AG04449 (cell line): ENCODE data around the gene TOX2.

Experiments used
- CTCF ChIA-PET: fragments of 350-600 bp; formaldehyde crosslinking; extraction: SDS; loops from one replicate; lab custom pipeline; 2021; ENCODE audit warnings: antibody characterized with exemption; lab: Yijun Ruan, JAX
- POLR2A ChIA-PET: fragments of 400-600, 350-600 bp; formaldehyde crosslinking; extraction: SDS; loops from one replicate; lab custom pipeline; 2020; ENCODE audit warnings: antibody characterized with exemption, inconsistent platforms; lab: Yijun Ruan, JAX
- DNase-seq: peaks from one replicate; pipeline ENCODE4 v3.0.0-alpha.2; 2010; ENCODE audit warnings: low read depth, low spot score
- H3K4me3 ChIP-seq: 2 replicates; pipeline ENCODE4 v1.5.1; 2011; ENCODE audit warnings: low read depth, mild to moderate bottlenecking, control low read depth, low read length
- CTCF ChIP-seq: IDR thresholded peaks from one replicate; pipeline ENCODE4 v1.5.1; 2011; ENCODE audit warnings: mild to moderate bottlenecking, moderate library complexity, low read length, control low read depth, inconsistent platforms; ENCODE audit not compliant: insufficient read depth; ENCODE audit errors: missing control alignments

Gene TOX2

DNA sequence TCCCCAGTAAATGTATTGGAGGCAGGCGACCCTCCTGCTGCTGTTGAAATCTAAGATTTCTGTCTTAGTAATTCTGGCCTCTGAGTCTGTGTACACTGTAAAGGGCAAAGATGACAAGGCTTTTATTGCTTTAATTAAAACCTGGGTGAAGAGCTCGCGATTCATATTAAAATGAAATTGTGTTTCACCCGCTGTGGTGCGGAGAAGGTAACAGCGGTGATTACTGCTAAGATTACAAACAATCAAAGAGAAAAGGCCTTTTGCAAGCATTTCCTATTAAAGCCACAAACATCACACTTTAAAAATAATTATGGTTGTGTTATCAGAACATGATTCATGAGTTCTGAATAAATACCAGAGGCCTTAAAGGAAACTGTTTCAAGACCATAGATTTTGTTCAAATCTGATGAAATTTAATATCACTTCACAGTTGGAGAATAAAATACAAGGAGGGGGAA, 69.3 kb downstream of the TOX2 start:
- TF ChIP-seq CTCF = no peak
- CTCF ChIA-PET = interaction anchor here (0.7 to 2.4 kb wide), 10 partner anchors 9 to 319 kb away, joined by 3 to 5 read pairs (median 4); no protein-coding TSS in a partner anchor
- H3K4me3 ChIP-seq = no peak overlapping the region
- DNase-seq = no peak
- POLR2A ChIA-PET = no interaction called here

DNA sequence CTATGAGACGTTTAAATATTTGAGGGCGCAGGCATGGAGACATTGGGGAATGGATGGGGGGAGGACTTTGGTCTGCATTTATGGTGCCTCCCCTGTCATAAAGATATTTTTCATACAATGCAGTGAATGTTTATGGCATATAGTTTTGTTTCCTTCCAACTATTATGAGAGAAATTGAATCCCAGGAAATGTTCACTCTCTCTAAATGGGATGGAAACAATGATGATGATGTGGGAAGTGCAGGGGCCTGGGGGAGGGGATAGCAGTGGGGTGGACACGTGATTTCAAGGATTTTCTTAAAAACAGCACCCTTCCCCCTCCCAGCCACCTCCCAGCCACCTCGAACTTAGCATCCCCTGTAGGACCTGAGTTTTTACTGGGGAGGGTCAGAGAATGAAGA, 69.9 kb downstream of the TOX2 start:
- ChIA-PET POLR2A (no interaction called here), CTCF (interaction anchor here (1.0 to 2.4 kb wide), 9 partner anchors 9 to 234 kb away, joined by 3 to 5 read pairs (median 4); no protein-coding TSS in a partner anchor)
- no peak for DNase-seq
- no peak overlapping the region for H3K4me3 ChIP-seq
- TF ChIP-seq CTCF = no peak

DNA sequence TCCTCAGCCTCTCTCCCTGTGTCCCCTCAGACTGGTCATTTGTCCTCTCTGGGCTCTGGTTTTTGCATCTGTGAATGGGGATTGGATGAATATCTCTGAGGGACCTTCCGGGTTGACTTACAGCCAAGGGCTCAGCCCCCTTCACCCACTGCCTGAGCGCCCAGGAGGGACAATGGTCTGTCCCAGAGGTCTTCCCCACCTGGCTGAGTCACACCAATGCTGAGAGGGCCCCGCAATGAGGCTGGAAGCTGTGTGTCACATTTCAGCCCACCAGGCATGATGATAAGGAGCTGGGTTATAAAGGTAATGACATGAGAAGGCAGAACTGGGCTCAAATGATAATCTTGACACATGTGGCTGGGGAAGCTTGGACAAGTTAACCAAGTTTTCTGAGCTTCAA, 70.5 kb downstream of the TOX2 start:
- POLR2A ChIA-PET = no interaction called here

GRCh38 chr20:43985608-43986316, 71.1 kb downstream of the TOX2 start:
- CTCF ChIA-PET = interaction anchor here (1.0 to 2.4 kb wide), 4 partner anchors 9 to 236 kb away, joined by 3 to 5 read pairs (median 4); no protein-coding TSS in a partner anchor
- POLR2A ChIA-PET = no interaction called here
- no peak for DNase-seq
- no peak for TF ChIP-seq CTCF
- no peak overlapping the region for H3K4me3 ChIP-seq

More for the DNA sequence above, 70.5 kb downstream of the TOX2 start:
- no peak overlapping the region for H3K4me3 ChIP-seq
- DNase-seq = no peak
- CTCF ChIA-PET = interaction anchor here (1.0 to 2.4 kb wide), 5 partner anchors 9 to 235 kb away, joined by 3 to 5 read pairs (median 4); no protein-coding TSS in a partner anchor
- no peak for TF ChIP-seq CTCF

- CTCF ChIA-PET = interaction anchor here (1.1 kb wide), 1 partner anchor 10 kb away, joined by 3 read pairs; no protein-coding TSS in a partner anchor
- no peak for TF ChIP-seq CTCF
- no peak for DNase-seq
- POLR2A ChIA-PET = no interaction called here
- no peak overlapping the region for H3K4me3 ChIP-seq
Measured at GRCh38 chr20:43987018-43987417, 72.4 kb downstream of the TOX2 start.

DNA sequence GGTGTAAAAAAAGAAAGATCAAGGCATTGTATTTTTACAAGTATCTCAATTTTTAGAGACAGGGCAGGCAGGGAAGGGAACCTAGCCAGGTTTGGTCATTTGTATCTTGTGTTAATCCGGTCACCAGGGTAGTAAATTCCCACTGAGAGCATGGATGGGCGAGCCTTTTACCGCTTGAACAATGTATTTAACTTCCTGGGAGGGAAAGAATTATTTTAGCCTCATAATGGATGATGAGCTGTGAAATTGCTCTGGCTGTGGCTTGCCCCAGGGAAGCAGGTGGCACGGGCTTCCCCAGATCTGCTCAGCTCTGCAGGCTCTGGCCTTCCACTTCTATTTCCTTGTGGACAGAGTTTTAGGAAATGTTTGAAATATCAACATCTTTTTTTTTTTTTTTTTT, 72.9 kb downstream of the TOX2 start:
- CTCF ChIA-PET = interaction anchor here (1.1 kb wide), 1 partner anchor 9 kb away, joined by 3 read pairs; no protein-coding TSS in a partner anchor

More for the DNA sequence above, 72.9 kb downstream of the TOX2 start:
- TF ChIP-seq CTCF = no peak
- POLR2A ChIA-PET = no interaction called here
- no peak for DNase-seq
- no peak overlapping the region for H3K4me3 ChIP-seq
